GM19463 (cell line): Measurements from ENCODE around the gene METTL8.
A peak's percentile ranks its signal among the peaks of the same experiment; 100 is the strongest.

Experiments
- ATAC-seq: cut with Tn5 transposase; IDR thresholded peaks from one replicate; pipeline ENCODE4 v1.9.1; 2021; ENCODE audit warnings: mild to moderate bottlenecking, moderate library complexity; ENCODE audit not compliant: unreplicated experiment

Gene METTL8

GRCh38 chr2:171347591-171348032 is 86.2 kb downstream of the METTL8 start:
- peak; percentile 39 for ATAC-seq

- ATAC-seq: peak; percentile 67
Measured at GRCh38 chr2:171346723-171347557, 86.8 kb downstream of the METTL8 start.

- ATAC-seq: no peak
Measured at GRCh38 chr2:171345971-171346722, 87.6 kb downstream of the METTL8 start.

- ATAC-seq: no peak
Measured at GRCh38 chr2:171344182-171344581, 89.6 kb downstream of the METTL8 start.

- ATAC-seq: no peak
Measured at GRCh38 chr2:171342067-171342413, 91.8 kb downstream of the METTL8 start.

GRCh38 chr2:171341394-171342066 is 92.3 kb downstream of the METTL8 start:
- ATAC-seq: no peak

GRCh38 chr2:171334946-171335345 is 98.8 kb downstream of the METTL8 start:
- ATAC-seq: no peak

- ATAC-seq: no peak
Measured at GRCh38 chr2:171334171-171334570, 99.6 kb downstream of the METTL8 start.

- ATAC-seq: no peak
Measured at GRCh38 chr2:171330155-171330956, 103.4 kb downstream of the METTL8 start.

GRCh38 chr2:171327043-171327496 is 106.7 kb downstream of the METTL8 start:
- no peak for ATAC-seq

GRCh38 chr2:171325886-171326585 is 107.8 kb downstream of the METTL8 start:
- no peak for ATAC-seq

- no peak for ATAC-seq
Measured at GRCh38 chr2:171323971-171324528, 109.7 kb downstream of the METTL8 start.

GRCh38 chr2:171322928-171323327 is 110.9 kb downstream of the METTL8 start:
- no peak for ATAC-seq

- no peak for ATAC-seq
Measured at GRCh38 chr2:171320731-171321130, 113.1 kb downstream of the METTL8 start.

- peak; percentile 27 for ATAC-seq
Measured at GRCh38 chr2:171320208-171320621, 113.6 kb downstream of the METTL8 start.

GRCh38 chr2:171319164-171319810 is 114.5 kb downstream of the METTL8 start:
- ATAC-seq: peak; percentile 54

GRCh38 chr2:171318463-171318934 is 115.3 kb downstream of the METTL8 start:
- ATAC-seq: no peak

GRCh38 chr2:171317492-171318125 is 116.2 kb downstream of the METTL8 start:
- ATAC-seq: peak; percentile 25
